Globus pallidus (tissue), 1 donor: ENCODE data around the gene ZWINT.

ENCODE experiments used
- DNase-seq: peaks from one replicate; pipeline ENCODE4 v3.0.0-alpha.2; 2015; ENCODE audit warnings: low spot score

Gene ZWINT

GRCh38 chr10:56360967-56361612, at the start of gene ZWINT:
Gene ZWINT (minus strand): TSS chr10:56361259. CDS start chr10:56361236, 23 bp downstream.
- peak; percentile 93 for DNase-seq

GRCh38 chr10:56383806-56384205, 22.7 kb upstream of the ZWINT start:
- DNase-seq, result no peak

GRCh38 chr10:56370217-56371113, 9.4 kb upstream of the ZWINT start:
- DNase-seq, result no peak

- no peak for DNase-seq
Observed at GRCh38 chr10:56360583-56360966, 484 bp downstream of the ZWINT start.

GRCh38 chr10:56359837-56360236, 1.2 kb downstream of the ZWINT start:
- DNase-seq, result no peak

GRCh38 chr10:56357018-56357417, 4.0 kb downstream of the ZWINT start:
- DNase-seq, result no peak

GRCh38 chr10:56351909-56352630, 9.0 kb downstream of the ZWINT start:
- no peak for DNase-seq

- DNase-seq, result no peak
Observed at GRCh38 chr10:56349611-56350010, 11.4 kb downstream of the ZWINT start.

GRCh38 chr10:56348101-56348500, 13.0 kb downstream of the ZWINT start:
- DNase-seq, result no peak

GRCh38 chr10:56346845-56347415, 14.1 kb downstream of the ZWINT start:
- no peak for DNase-seq

- DNase-seq, result no peak
Observed at GRCh38 chr10:56341612-56342011, 19.4 kb downstream of the ZWINT start.

- DNase-seq, result no peak
Observed at GRCh38 chr10:56329961-56330360, 31.1 kb downstream of the ZWINT start.

GRCh38 chr10:56327118-56327517, 33.9 kb downstream of the ZWINT start:
- no peak for DNase-seq

GRCh38 chr10:56319386-56319785, 41.7 kb downstream of the ZWINT start:
- no peak for DNase-seq

- no peak for DNase-seq
Observed at GRCh38 chr10:56318816-56319215, 42.2 kb downstream of the ZWINT start.

- no peak for DNase-seq
Observed at GRCh38 chr10:56317603-56318002, 43.5 kb downstream of the ZWINT start.

GRCh38 chr10:56316603-56317002, 44.5 kb downstream of the ZWINT start:
- no peak for DNase-seq
